ENCODE data around the gene CD58.

Gene CD58

GRCh38 chr1:116546354-116546977 lies 24.4 kb downstream of the CD58 start:
- Histone ChIP-seq H3K27me3 (ENCODE audit: insufficient read depth, low read depth, severe bottlenecking) (no peaks in the 10 kb centered on the region), H3K9me3 (ENCODE audit: severe bottlenecking) (no peaks in the 10 kb centered on the region), H3K27ac (no peak overlapping the region), H3K36me3 (no peaks in the 10 kb centered on the region; the same call in 1 of the 2 replicates), H3K4me3 (ENCODE audit: low read depth, low read length) (no peak overlapping the region)
- TF ChIP-seq CTCF (IDR thresholded peaks at IDR 0.05; ENCODE audit: low read depth, low read length) = no peak
- DNase-seq = no peak

- no peak overlapping the region for H3K4me3 ChIP-seq (ENCODE audit: low read depth, low read length)
- H3K27me3 ChIP-seq (ENCODE audit: insufficient read depth, low read depth, severe bottlenecking) = no peaks in the 10 kb centered on the region
- TF ChIP-seq CTCF (IDR thresholded peaks at IDR 0.05; ENCODE audit: low read depth, low read length) = no peak
- H3K36me3 ChIP-seq = no peaks in the 10 kb centered on the region; the same call in 1 of the 2 replicates
- H3K27ac ChIP-seq = no peak overlapping the region
- no peak for DNase-seq
- no peaks in the 10 kb centered on the region for H3K9me3 ChIP-seq (ENCODE audit: severe bottlenecking)
Measured at GRCh38 chr1:116545359-116545705, 25.5 kb downstream of the CD58 start.

- H3K36me3 ChIP-seq = no peaks in the 10 kb centered on the region; the same call in 1 of the 2 replicates
- H3K9me3 ChIP-seq (ENCODE audit: severe bottlenecking) = no peaks in the 10 kb centered on the region
- no peak overlapping the region for H3K27ac ChIP-seq
- H3K27me3 ChIP-seq (ENCODE audit: insufficient read depth, low read depth, severe bottlenecking) = no peaks in the 10 kb centered on the region
- TF ChIP-seq CTCF (IDR thresholded peaks at IDR 0.05; ENCODE audit: low read depth, low read length) = no peak
- DNase-seq = no peak
- H3K4me3 ChIP-seq (ENCODE audit: low read depth, low read length) = no peak overlapping the region
Measured at GRCh38 chr1:116544588-116545358, 26.1 kb downstream of the CD58 start.

GRCh38 chr1:116540088-116540487 lies 30.7 kb downstream of the CD58 start:
- no peaks in the 10 kb centered on the region for H3K27me3 ChIP-seq (ENCODE audit: insufficient read depth, low read depth, severe bottlenecking)
- no peak overlapping the region for H3K27ac ChIP-seq
- no peaks in the 10 kb centered on the region for H3K9me3 ChIP-seq (ENCODE audit: severe bottlenecking)
- DNase-seq = no peak
- H3K4me3 ChIP-seq (ENCODE audit: low read depth, low read length) = no peak overlapping the region
- H3K36me3 ChIP-seq = no peaks in the 10 kb centered on the region; the same call in 1 of the 2 replicates
- no peak for TF ChIP-seq CTCF (IDR thresholded peaks at IDR 0.05; ENCODE audit: low read depth, low read length)

- Histone ChIP-seq H3K36me3 (no peaks in the 10 kb centered on the region), H3K27me3 (ENCODE audit: insufficient read depth, low read depth, severe bottlenecking) (no peaks in the 10 kb centered on the region), H3K4me3 (ENCODE audit: low read depth, low read length) (no peak overlapping the region), H3K27ac (peak overlapping the region; percentile 36), H3K9me3 (ENCODE audit: severe bottlenecking) (peaks cover 2% of the 10 kb centered on the region)
- TF ChIP-seq CTCF (IDR thresholded peaks at IDR 0.05; ENCODE audit: low read depth, low read length) = no peak
- DNase-seq = peak; percentile 41
Measured at GRCh38 chr1:116538544-116538943, 32.3 kb downstream of the CD58 start.
